GM21786 (cell line): ENCODE results near the gene ZNF319.

Source experiments
- ATAC-seq: cut with Tn5 transposase; IDR thresholded peaks from one replicate; pipeline ENCODE4 v1.9.1; 2021; ENCODE audit not compliant: unreplicated experiment

The ZNF319 gene

DNA sequence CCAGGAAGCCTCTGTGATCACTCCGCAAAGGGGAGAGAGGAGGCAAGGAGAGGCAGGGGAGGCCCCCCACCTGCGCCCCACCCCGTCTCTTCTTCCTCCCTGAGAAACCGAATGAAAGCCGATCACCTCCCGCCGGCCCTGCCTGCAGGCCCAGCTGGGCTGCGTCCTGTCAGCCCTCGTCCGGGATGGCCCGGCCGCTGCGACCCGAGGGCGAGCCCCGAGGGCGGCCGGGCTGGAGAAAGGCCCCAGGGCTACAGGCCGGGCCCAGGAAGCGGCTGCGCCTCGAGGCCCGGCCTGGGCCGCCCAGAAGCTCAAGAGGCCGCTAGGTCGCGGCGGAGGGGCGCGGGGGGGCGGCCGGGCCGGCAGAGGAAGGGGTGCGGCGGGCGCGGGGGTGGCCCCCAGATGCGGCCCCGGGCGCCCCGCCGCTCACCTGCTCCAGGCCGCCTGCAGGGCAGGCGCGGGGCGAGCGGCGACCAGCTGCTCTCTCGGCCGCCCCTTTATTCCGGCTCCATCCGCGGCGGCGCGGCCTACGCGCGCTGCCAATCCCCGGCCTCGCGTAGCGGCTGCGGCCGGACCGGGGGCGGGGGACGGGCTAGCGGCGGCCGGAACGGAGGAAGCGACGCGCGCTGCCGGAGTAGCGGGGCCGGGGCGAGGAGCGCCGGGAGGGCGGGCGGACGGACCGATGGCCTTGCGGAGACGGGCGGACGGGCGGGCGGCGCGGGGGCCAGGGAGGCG lies at the start of gene ZNF319:
TSS of gene ZNF319 (minus strand) at position 702 of the 735 bp plus-strand sequence. CDS start 2,407 bp downstream, outside the sequence.
- peak; percentile 15 for ATAC-seq

DNA sequence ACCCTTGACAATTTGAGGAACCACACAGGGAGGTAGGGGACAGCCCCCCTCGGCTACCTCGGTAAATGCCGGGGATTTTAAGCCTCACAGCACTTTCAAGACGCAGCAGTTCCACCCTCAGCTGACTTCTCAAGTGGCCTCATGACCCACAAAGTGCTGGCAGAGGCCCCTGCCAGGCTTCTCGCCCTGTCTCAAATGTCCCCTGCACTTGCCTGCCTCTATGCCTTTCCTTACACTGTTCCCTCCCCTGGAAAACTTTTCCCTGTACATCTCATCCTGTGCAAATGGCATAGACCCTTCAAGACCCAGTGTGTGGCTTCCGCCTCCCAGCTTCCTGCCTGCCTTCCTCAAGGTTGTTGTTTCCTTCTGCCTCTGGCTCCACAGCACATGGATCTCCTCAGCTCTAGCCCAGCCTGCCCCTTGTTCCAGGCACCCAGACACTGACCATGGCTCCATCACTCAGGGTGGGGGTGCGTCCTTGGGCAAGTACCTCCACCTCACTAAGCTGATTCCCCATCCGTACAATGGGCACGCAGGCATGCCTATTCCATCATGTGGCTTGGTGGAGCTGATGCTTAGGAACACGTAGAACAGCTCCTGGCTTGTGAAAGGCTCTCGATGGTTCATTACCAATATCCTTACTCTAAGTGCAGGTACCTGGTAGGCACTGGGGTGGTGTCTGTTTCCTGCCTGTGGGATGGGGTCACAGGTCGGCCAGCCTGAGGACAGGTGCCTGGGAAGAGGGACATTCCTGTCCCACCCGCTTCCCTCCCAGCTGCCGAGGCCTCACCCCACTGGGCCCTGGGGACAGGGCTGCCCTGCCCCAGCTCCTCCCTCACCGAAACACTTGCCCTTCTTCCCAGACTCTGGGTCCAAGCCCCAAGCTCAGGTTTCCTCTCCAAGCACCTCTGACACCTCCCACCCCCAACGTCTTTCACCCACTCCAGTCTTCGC lies 49.0 kb upstream of the ZNF319 start:
- ATAC-seq = no peak

DNA sequence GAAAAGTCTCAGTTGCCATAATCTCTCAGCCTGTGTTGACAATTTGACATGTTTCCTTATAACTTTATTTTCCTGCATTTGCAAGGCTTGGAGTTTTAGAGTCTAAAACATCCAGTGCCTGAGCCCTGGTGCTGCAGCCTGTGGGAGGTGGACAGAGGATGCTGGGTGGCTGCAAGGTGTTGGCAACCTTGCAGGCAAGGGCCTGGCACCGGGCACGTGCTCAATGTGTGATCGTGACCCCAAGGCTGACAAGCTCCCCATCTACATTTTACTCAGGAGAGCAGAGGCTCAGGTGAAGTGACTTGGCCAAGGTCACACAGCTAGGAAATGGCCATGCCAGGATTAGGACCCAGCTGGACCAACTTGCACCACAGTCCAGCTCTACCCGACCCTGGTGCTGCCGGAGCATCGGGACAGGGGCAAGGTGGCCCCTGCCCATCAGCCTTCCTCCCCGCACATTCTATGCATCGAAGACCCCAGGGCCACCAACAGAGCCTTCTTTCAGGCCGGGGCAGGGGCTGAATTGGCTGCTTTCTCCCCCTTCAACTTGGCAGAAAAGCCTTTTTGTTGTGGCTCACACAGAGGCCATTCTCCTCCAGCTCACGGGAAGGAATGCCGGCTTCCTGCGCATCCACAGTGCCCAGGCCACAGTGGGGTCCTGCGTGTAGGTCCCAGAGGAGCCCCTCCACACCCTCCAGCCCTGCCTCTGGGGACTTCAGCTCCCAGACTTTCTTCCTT lies 48.2 kb upstream of the ZNF319 start:
- ATAC-seq = no peak

DNA sequence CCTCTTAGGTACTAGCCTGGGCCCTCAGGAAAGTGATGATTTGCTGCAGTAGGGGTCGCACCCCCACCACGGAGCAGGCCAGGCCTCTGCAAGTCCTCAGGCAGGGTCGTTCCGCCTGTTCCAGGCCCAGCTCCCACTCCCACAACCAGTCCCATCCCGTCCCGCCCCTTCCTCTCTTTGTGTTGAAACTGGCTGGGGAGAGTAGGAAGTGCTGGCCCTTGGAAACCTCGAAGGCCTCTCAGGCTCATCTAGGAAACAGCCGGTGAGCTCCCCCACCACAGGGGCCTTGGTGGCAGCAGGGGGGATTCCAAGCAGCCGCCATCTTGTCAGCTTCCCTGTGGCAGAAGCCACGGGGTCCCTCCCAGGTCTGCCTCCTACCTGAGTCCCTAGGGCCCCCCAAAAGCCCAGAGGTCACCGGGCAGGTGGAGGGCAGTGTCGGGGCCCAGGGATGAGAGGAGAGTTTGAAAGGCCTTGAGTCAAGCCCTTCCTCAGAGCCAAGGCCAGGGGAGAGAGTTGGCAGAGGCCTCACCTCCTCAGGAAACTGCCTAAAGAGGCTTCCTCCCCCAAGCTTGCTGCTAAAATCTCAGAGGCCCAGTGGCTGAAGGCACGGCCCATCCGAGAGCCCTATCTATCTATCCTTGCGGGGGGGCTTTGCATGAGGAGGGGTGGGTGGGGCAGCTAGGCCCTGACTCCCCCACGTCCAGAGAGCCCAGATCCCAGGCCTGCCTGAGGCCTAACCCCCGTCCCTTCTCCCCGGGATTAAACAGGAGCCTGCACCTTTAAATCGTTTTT lies 47.3 kb upstream of the ZNF319 start:
- ATAC-seq = no peak

DNA sequence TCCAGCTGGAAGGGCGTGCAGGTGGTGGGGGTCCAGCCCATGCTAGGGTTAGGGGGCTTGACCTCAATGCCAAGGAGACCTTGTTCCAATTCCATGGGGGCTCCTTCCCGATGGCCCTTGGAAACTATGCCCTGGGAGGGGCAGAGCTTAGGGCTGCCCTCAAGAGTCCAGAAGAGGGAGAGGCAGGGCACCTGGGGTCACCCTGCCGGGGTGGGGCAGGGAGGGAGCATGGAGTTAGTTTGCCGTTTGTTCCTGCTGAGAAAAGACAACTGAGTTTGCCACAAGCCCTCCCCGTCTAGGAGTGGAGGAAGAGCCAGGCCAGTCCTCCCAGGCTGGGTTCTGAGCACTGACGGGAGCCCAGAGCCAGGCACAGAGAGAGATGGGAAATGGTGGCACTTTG lies 46.5 kb upstream of the ZNF319 start:
- ATAC-seq = no peak

DNA sequence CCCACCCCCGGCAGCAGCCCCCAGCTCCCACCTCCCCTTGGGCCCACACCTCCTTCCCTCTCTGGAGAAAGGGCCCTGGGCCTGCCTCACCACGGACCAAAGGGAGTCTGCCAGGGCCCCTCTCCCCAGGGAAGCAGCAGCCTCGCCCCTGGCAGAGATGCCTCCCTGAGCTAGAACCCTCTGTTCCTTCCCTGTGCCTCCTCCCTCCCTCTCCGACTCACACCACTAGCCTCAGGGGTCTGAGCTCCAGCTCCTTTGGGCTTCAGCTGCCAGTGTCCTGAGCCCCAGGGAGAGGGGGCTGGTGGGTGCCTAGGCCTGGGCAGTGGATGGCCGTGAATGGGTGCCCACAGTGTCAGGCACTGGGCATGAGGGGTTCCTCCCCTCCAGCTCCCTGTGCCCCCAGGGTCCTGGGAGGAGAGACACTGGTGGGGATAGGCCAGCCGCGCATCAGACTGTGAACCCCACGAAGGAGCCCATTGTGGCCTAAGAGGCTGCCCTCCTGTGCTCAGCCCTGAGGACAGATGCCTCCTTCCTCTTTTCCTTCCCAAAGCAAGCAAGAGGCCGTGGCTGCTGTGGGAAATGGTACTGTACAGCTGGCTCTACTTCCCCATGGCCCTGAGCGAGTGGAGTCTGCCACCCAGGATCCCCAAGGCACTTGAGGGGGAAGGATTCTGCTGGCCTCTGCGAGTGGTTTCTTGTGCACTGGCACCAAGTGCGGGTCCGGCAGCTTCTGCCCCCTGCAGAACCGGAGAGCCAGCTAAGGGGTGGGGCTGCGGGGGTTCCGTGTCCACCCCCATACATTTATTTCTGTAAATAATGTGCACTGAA lies 45.8 kb upstream of the ZNF319 start:
- ATAC-seq = no peak

DNA sequence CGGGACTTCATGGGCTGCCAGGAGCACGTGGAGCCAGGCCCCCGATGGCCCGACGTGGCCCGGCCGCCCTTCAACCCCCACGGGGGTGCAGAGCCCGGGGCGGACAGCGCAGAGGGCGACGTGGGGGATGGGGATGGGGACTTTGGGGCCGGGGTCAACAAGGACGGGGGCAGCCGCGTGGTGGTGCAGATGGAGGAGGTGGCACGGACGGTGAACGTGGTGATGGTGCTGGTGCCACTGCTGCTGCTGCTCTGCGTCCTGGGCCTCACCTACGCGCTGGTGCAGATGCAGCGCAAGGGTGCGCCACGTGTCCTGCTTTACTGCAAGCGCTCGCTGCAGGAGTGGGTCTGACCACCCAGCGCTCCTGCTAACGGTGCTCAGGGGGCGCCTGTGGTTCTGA lies 44.6 kb upstream of the ZNF319 start:
- ATAC-seq = no peak

DNA sequence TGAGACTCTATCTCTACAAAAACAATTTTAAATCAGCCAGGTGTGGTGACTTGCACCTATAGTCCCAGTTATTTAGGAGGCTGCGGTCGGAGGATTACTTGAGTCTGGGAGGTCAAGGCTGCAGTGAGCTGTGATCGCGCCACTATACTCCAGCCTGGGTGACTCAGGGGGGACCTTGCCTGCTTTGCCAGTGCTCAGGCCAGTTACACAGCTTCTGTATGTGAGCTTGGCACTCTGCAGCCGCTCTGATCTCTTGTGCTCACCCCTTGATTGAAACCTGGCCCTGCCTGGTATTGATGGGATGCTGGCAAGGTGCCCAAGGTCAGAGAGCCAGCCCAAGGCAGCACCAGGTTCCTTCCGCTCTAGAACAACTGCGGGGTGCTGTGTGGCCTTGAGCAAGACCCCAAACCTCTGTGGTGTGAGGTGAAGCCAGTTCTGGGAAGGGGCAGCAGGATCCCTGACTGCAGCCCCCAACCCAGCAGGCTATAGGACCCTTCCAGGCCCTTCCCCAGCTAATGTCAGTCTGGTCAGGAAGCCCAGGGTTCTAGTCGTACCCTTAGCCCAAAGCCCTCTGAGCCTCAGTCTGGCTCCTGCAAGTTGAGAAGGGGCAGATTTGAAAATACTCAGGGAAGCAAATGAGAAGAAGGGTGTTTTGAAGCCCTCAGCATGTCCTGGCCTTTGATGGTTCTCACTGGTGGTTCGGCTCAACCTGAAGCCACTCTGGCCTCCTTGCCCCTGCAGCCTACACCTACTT lies 44.0 kb upstream of the ZNF319 start:
- no peak for ATAC-seq

DNA sequence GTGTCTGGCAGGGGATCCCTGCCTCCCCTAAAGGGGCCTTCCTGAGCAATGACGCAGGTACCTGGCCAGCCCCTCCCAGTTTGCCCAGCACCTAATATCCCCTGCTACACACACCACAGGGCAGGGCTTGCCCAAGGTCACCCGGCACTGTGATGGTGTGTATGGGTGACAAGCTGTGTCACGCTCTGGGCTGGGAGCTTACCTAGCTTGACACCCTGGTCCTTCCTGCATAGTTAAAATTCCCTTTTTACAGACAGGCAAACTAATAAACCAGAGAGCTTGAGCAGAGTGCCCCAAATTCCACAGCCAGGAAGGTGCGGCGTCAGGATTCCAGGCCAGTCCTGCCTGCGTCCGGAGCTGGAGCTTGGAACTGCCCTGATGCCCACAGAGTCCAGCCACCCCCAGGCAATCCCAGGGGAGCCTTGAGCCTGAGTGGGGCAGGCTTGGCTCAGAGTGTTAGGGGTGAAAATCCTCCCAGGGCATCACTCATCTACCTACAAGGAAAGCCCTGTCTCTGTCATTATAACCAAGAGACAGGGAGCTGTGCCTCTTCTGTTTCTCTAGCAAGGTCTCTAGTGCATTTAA lies 43.2 kb upstream of the ZNF319 start:
- no peak for ATAC-seq

DNA sequence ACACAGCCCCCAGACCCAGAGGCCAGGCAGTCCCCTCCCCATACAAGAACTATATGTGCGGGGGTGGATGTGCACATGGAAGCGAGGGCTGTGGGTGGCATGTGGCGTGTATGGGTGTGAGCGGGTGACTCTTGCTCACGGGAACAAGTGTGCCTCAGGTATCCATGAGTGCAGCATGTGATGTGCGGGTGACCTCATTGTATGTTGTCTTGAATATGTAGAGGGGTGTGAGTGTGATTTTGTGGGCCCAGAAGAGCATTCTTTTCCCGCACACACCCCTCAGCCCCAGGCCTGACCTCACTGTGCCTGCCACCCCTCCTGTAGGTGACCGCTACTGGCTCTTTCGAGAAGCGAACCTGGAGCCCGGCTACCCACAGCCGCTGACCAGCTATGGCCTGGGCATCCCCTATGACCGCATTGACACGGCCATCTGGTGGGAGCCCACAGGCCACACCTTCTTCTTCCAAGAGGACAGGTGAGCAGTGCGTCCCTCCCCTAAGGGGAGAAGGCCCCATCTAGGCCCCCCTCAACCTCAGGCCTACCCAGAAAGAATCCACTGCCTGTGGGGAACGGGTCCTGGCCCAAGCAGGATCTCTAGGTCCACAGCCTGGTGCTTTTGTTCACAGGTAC lies 42.5 kb upstream of the ZNF319 start:
- no peak for ATAC-seq

DNA sequence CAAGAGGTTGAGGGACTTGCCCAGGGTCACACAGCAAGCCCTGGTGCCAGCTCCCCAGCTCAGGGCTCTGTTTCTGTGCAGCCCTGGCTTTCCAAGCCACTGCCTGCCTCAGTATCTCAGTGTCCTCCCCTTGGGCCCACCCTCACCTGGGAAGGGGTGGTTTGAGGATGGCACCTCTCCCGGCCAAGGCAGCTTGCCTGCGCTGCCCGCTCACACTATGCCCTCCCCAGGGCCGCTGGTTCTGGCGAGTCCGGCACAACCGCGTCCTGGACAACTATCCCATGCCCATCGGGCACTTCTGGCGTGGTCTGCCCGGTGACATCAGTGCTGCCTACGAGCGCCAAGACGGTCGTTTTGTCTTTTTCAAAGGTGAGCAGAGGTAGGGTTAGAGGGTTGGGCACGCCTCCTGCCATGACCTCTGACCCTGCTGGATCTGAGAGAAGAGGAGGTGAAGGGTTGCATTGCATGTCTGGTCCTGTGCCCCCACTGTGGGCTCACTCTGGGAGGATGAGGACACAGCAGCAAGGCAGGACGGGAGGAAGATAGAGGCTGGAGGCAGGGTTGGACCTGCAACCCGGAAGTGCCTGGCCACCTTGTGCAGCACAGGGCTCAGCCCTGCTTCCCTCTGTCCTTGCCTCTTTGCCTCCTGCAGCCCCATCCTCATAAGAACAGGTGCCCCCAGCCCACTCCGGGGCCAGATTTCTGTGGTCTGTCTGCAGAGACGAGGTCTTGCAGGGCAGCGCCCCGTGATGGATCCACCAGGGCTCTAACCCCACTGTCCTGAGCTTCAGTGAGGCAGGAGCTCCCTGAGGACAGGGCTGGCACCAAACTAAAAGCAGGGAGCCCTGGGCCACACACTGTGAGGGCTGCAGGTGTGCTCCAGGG lies 41.8 kb upstream of the ZNF319 start:
- no peak for ATAC-seq

DNA sequence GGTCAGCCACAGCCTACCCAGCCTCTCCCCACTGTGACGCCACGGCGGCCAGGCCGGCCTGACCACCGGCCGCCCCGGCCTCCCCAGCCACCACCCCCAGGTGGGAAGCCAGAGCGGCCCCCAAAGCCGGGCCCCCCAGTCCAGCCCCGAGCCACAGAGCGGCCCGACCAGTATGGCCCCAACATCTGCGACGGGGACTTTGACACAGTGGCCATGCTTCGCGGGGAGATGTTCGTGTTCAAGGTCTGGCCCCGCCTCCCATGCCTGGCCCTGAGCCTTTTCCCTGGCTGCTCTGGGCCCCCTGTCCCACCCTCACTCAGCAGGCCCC lies 41.1 kb upstream of the ZNF319 start:
- ATAC-seq = no peak

DNA sequence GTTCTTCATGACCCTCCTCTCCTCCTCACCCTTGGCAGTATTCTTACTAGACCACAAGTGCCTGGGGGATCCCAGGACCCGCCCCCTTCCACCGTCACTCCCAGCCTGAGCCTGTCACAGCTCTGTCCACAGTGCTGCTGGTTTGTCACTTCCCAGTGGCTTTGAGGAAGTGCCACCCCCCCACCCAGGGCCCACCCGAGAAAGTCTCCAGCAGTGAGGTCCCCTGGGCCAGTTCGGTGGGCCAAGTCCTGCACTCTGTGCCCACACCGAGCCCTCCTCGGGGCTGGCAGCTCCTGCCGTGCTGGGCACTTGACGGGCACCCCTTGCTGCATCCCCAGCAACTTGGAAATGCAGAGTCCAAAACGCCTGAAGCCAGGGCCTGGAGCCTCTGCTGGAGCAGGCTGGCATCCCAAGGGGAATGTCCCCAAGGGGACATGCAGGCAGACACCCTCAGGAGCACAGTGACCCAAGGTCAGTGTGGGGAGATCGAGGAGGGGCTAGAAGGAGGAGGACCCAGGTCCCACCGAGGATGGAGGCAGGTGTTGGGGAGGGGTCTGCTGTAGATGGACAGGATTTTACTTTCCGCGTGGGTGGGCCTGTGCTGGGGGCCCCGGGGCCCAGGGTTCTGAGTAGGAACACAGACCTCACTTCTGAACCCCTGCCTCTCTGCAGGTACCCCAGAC lies 40.6 kb upstream of the ZNF319 start:
- no peak for ATAC-seq

DNA sequence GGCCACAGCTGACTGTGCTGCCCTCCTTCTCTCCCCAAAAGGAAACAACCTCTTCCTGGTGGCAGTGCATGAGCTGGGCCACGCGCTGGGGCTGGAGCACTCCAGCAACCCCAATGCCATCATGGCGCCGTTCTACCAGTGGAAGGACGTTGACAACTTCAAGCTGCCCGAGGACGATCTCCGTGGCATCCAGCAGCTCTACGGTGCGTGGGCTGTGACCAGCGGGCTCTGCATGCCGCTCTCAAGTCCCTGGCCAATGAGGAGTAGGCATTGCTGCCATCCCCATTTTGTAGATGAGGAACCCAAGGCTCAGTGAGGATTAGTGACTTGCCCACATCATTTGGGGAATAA lies 40.0 kb upstream of the ZNF319 start:
- no peak for ATAC-seq

DNA sequence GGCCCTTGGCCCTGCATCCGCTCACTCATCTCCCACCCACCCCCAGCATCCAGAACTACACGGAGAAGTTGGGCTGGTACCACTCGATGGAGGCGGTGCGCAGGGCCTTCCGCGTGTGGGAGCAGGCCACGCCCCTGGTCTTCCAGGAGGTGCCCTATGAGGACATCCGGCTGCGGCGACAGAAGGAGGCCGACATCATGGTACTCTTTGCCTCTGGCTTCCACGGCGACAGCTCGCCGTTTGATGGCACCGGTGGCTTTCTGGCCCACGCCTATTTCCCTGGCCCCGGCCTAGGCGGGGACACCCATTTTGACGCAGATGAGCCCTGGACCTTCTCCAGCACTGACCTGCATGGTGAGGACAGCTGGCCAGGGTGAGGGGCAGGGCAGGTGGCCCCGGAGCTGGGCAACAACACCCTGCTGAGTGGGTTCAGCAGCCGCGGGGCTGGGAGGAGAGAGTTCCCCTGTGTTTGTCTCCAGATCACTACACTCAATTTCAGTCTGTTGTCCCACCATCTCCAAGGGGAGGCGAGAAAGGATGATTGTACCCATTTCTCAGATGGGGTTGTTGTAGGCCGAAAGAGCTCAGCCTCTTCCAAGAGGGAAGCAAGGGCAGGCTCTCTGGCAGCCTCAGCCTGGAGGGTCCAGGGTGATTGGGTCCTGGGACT lies 39.5 kb upstream of the ZNF319 start:
- no peak for ATAC-seq

DNA sequence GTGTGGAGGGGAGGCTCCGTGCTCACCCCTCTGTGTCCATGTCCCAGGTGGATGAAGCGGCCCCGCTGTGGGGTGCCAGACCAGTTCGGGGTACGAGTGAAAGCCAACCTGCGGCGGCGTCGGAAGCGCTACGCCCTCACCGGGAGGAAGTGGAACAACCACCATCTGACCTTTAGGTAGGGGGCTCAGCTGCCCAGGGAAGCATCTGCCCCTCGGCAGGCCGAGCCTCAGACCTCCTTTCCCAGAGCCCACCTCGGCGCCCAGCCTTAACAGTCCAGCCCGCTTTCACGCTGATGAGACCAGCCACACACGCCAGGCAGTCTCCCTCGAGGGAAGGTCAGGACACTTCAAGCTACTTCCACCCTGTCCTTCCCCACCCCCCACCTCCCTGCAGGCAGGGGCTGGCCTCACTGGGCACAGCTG lies 37.8 kb upstream of the ZNF319 start:
- ATAC-seq = no peak
